Smooth muscle cell (in vitro differentiated cells): ENCODE measurements around the gene RPLP2. TPM values are rescaled to one million over a fixed set of nuclear protein-coding genes. Genes with fewer than 3 reads are reported as not detected.

Experiments
- DNase-seq: peaks from one replicate; lab custom pipeline; 2025; ENCODE audit not compliant: unreplicated experiment; lab: John Stamatoyannopoulos, UW
- H2AFZ ChIP-seq: fragments of 200-600 bp; sonication (generic); 2 replicates; pipeline ENCODE4 v1.6.0; 2016; ENCODE audit warnings: antibody characterized with exemption, low read depth, mild to moderate bottlenecking
- H3F3A ChIP-seq: fragments of 200-600 bp; sonication (generic); 2 replicates; pipeline ENCODE4 v1.6.0; 2017; ENCODE audit warnings: antibody characterized with exemption, low read depth
- H3K27ac ChIP-seq: fragments of 200-600 bp; sonication (generic); 2 replicates; pipeline ENCODE4 v1.5.1; 2016; ENCODE audit warnings: low read depth, mild to moderate bottlenecking
- H3K27me3 ChIP-seq: fragments of 200-600 bp; sonication (generic); 2 replicates; pipeline ENCODE4 v1.6.1; 2016; ENCODE audit warnings: low read depth, mild to moderate bottlenecking
- H3K36me3 ChIP-seq: fragments of 200-600 bp; sonication (generic); 2 replicates; pipeline ENCODE4 v1.5.1; 2016; ENCODE audit warnings: low read depth
- H3K4me1 ChIP-seq: fragments of 200-600 bp; sonication (generic); 2 replicates; pipeline ENCODE4 v1.5.1; 2016; ENCODE audit warnings: low read depth
- H3K4me2 ChIP-seq: fragments of 200-600 bp; sonication (generic); 2 replicates; pipeline ENCODE4 v1.6.0; 2016; ENCODE audit warnings: mild to moderate bottlenecking
- H3K4me3 ChIP-seq: fragments of 200-600 bp; sonication (generic); 2 replicates; pipeline ENCODE4 v1.5.1; 2016; ENCODE audit warnings: mild to moderate bottlenecking
- H3K79me2 ChIP-seq: fragments of 200-600 bp; sonication (generic); 2 replicates; pipeline ENCODE4 v1.6.0; 2016; ENCODE audit warnings: low read depth, mild to moderate bottlenecking
- H3K9ac ChIP-seq: fragments of 200-600 bp; sonication (generic); 2 replicates; pipeline ENCODE4 v1.6.0; 2016; ENCODE audit warnings: low read depth
- H3K9me3 ChIP-seq: fragments of 200-600 bp; sonication (generic); replicated peaks from 2 replicates; pipeline ENCODE4 v1.5.1; 2016; ENCODE audit warnings: low read depth
- H4K20me1 ChIP-seq: fragments of 200-600 bp; sonication (generic); 2 replicates; pipeline ENCODE4 v1.6.0; 2016; ENCODE audit warnings: low read depth
- WGBS: methylation state at CpG from one replicate; pipeline ENCODE4 v1.1.7; 2016; ENCODE audit warnings: low lambda C conversion rate; 5-methylcytosine and 5-hydroxymethylcytosine counted together
- polyA plus RNA-seq: library from polyadenylated mRNA; unstranded; fragments of >200 nt; fragmentation: Nextera tagmentation; extraction: Ambion mirVana; gene quantifications from 2 replicates; pipeline ENCODE4 v1.2.1, GENCODE V29; 2016
- total RNA-seq: library from RNA; depleted of rRNA; stranded (reverse); fragments of >200 nt; gene quantifications from 2 replicates; pipeline ENCODE4 v1.2.3, GENCODE V29; 2014
- TF ChIP-seq, protein P1 (sequence below): fragments of 200-600 bp; sonication (generic); IDR thresholded peaks from 2 replicates; pipeline ENCODE4 v1.5.1; 2017; ENCODE audit warnings: borderline replicate concordance, mild to moderate bottlenecking, antibody characterized with exemption; ENCODE audit not compliant: insufficient read depth, poor library complexity, severe bottlenecking

The RPLP2 gene
- total and polyA plus RNA-seq, 2 experiments from 2014 or later = 472 to 622 TPM

GRCh38 chr11:842370-843002, 32.7 kb downstream of the RPLP2 start, which contains the start of the genes POLR2L and TSPAN4:
Gene POLR2L, minus strand, starts transcription at chr11:842529. Its CDS starts 21 bp downstream, at chr11:842508.
Gene TSPAN4, plus strand, starts transcription at chr11:842852. Its CDS starts 7,453 bp downstream, at chr11:850305.
- Histone ChIP-seq H3K4me3 (peak within 1 kb of the TSS; percentile 96), H3K9ac (peak within 1 kb of the TSS; percentile 100), H3K27me3 (no peaks in the 10 kb centered on the region), H3K36me3 (no peaks in the 10 kb centered on the region), H3K79me2 (peaks cover 21% of the 10 kb centered on the region), H3K4me2 (peak within 1 kb of the TSS; percentile 96), H3K4me1 (peaks cover 26% of the 10 kb centered on the region), H3F3A (peaks cover 16% of the 10 kb centered on the region), H3K27ac (peak within 1 kb of the TSS; percentile 94), H2AFZ (no peak within 1 kb of the TSS), H3K9me3 (no peaks in the 10 kb centered on the region), H4K20me1 (peaks cover 75% of the 10 kb centered on the region)
- WGBS = under 1% methylated on average over 79 of the region's 87 CpGs
- TF ChIP-seq, protein P1, sequence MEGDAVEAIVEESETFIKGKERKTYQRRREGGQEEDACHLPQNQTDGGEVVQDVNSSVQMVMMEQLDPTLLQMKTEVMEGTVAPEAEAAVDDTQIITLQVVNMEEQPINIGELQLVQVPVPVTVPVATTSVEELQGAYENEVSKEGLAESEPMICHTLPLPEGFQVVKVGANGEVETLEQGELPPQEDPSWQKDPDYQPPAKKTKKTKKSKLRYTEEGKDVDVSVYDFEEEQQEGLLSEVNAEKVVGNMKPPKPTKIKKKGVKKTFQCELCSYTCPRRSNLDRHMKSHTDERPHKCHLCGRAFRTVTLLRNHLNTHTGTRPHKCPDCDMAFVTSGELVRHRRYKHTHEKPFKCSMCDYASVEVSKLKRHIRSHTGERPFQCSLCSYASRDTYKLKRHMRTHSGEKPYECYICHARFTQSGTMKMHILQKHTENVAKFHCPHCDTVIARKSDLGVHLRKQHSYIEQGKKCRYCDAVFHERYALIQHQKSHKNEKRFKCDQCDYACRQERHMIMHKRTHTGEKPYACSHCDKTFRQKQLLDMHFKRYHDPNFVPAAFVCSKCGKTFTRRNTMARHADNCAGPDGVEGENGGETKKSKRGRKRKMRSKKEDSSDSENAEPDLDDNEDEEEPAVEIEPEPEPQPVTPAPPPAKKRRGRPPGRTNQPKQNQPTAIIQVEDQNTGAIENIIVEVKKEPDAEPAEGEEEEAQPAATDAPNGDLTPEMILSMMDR = no peak
- DNase-seq = peak; percentile 87

DNA sequence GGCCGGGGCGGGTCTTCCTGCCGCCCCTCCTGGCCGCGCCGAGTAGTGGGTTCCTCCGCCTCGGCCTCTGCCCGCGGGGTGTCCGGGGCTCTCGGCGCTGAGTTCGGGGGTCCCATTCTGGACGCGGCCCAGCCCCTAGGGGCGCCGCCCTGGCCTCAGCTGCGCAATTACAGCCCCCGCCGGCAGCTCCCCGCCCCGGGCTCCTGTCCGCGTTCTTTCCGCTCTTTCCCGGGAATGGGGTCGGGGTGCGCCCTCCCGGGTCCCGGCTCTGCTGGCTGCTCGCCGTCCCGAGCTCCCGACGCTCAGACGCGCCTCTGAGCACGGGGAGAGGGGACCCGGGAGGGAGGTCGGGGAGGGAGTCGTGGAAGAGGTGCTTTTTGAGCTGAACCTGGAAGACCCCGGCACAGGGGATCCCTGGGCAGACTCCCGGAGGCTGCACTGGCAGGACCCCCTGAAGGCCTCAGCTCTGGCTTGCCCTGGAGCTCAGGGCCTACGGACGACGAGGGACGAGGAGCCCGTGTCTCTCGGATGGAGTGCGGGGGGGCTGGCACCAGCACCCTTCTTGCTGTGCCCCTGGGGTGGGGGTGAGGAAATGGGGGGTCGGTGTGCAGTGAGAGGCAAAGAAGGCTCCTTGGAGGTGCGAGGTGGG, 33.4 kb downstream of the RPLP2 start:
- H3K9ac ChIP-seq = peak overlapping the region; percentile 100
- no peaks in the 10 kb centered on the region for H3K36me3 ChIP-seq
- peaks cover 26% of the 10 kb centered on the region for H3K4me1 ChIP-seq
- H2AFZ ChIP-seq = no peak overlapping the region
- H3K27me3 ChIP-seq = no peaks in the 10 kb centered on the region
- TF ChIP-seq, protein P1 = no peak
- peaks cover 12% of the 10 kb centered on the region for H3F3A ChIP-seq
- DNase-seq = no peak
- peak overlapping the region; percentile 96 for H3K4me2 ChIP-seq
- H3K4me3 ChIP-seq = peak overlapping the region; percentile 96
- WGBS = 2% methylated on average over 24 of the region's 53 CpGs
- H3K79me2 ChIP-seq = peaks cover 21% of the 10 kb centered on the region
- H4K20me1 ChIP-seq = peaks cover 76% of the 10 kb centered on the region
- H3K9me3 ChIP-seq = no peaks in the 10 kb centered on the region
- peak overlapping the region; percentile 66 for H3K27ac ChIP-seq

GRCh38 chr11:843818-844692, 34.3 kb downstream of the RPLP2 start:
- TF ChIP-seq, protein P1 = no peak
- Histone ChIP-seq H3K9me3 (no peaks in the 10 kb centered on the region), H3K27me3 (peaks cover 6% of the 10 kb centered on the region), H3K4me3 (peak overlapping the region; percentile 96), H3K27ac (peak overlapping the region; percentile 66), H3K9ac (peak overlapping the region; percentile 100), H4K20me1 (peaks cover 77% of the 10 kb centered on the region), H2AFZ (no peak overlapping the region), H3K36me3 (no peaks in the 10 kb centered on the region), H3K4me2 (peak overlapping the region; percentile 96), H3K4me1 (peaks cover 33% of the 10 kb centered on the region), H3K79me2 (peaks cover 21% of the 10 kb centered on the region), H3F3A (peaks cover 12% of the 10 kb centered on the region)
- peak; percentile 63 for DNase-seq
- 4% methylated on average over 23 of the region's 25 CpGs for WGBS
